Adrenal gland (tissue), 12 donors: ENCODE results near the gene LGR5. TPM values are rescaled to one million over a fixed set of nuclear protein-coding genes. Genes with fewer than 3 reads are reported as not detected.

Experiments
- DNase-seq, 7 donors: peaks; one replicate each; pipeline ENCODE4 v3.0.0-alpha.2; 2019 to 2020
- H3K27ac ChIP-seq, 5 donors: fragments of 200-600 bp; sonication (generic) in 4 of 5; 1 replicate in 3 of 5; 2 replicates in 2 of 5; pipeline versions ENCODE4 v1.5.1 to v1.8.0; 2016 to 2020; ENCODE audit warnings: mild to moderate bottlenecking in 1 of 5
- H3K27me3 ChIP-seq: fragments of 200-600 bp; 2 replicates; pipeline ENCODE4 v1.8.0; 2021
- H3K36me3 ChIP-seq, 2 donors: fragments of 200-600 bp; replicated peaks in 1 of 2; 1 replicate in 1 of 2; 2 replicates in 1 of 2; pipeline versions ENCODE4 v1.5.1 to v1.8.0; 2018 to 2022
- H3K4me1 ChIP-seq, 2 donors: fragments of 200-600 bp; replicated peaks in 1 of 2; 1 replicate in 1 of 2; 2 replicates in 1 of 2; pipeline versions ENCODE4 v1.5.1 to v1.8.0; 2018 to 2021
- H3K4me3 ChIP-seq, 4 donors: fragments of 200-600 bp; sonication (generic) in 3 of 4; one replicate each; pipeline ENCODE4 v1.5.1; 2016 to 2018
- H3K9me3 ChIP-seq, 3 donors: fragments of 200-600 bp; sonication (generic) in 1 of 3; replicated peaks in 1 of 3; 1 replicate in 2 of 3; 2 replicates in 1 of 3; pipeline versions ENCODE4 v1.5.1 to v1.8.0; 2016 to 2021
- CTCF ChIP-seq, 6 experiments: fragments of 450-650 bp in 4 of 6; fragments of 200-600 bp in 2 of 6; sonication (generic) in 1 of 6; IDR thresholded peaks; 1 replicate in 5 of 6; 2 replicates in 1 of 6; pipeline versions ENCODE4 v1.5.1 to v1.8.0; 2016 to 2021; ENCODE audit warnings: antibody characterized with exemption in 6 of 6, mild to moderate bottlenecking in 2 of 6, moderate library complexity in 1 of 6
- POLR2A ChIP-seq, 2 donors: fragments of 450-650 bp; IDR thresholded peaks; one replicate each; pipeline ENCODE4 v1.6.1; 2017; ENCODE audit warnings: antibody characterized with exemption in 2 of 2, mild to moderate bottlenecking in 2 of 2, moderate library complexity in 1 of 2
- WGBS, 4 donors: extraction: QIAGEN DNeasy Blood & Tissue Kit in 2 of 4; methylation state at CpG; one replicate each; pipeline versions ENCODE4 v1.1.5 to v1.1.7; 2013 to 2017; 5-methylcytosine and 5-hydroxymethylcytosine counted together
- intact Hi-C, 2 donors: fragments of 100-400 bp; cut with DNase I; formaldehyde crosslinking; loops; one replicate each; pipeline versions ENCODE4 v1.14.1 to v1.15.0; 2022 to 2023
- polyA plus RNA-seq, 3 donors: library from polyadenylated mRNA; stranded (reverse); fragments of 200-250 nt in 2 of 3; fragments of 350-450 nt in 1 of 3; fragmentation: Illumina TruSeq in 1 of 3; extraction: RNeasy Lipid Tissue Mini Kit (QIAGEN cat#74804) in 1 of 3; gene quantifications; one replicate each; pipeline ENCODE4 v1.2.3, GENCODE V29; 2013 to 2014
- total RNA-seq, 9 donors: library from RNA; depleted of rRNA in 4 of 9; stranded (reverse); fragments of >200 nt in 4 of 9; fragments of 120-200 nt in 1 of 9; fragmentation: NEBNext Ultra II Directional in 1 of 9; extraction: Animal tissue kit (Norgen Biotek cat#: 25700) in 1 of 9; gene quantifications; one replicate each; pipeline versions ENCODE4 v1.1.0 to v1.2.4, GENCODE V29; 2013 to 2023
- donor health status: healthy with polysubstance abuse.
- donor health status: Bipolar disorder and iron deficiency.
- donor health status: DM: yes; HTN: yes; CAD: no.
- donor health status: DM: no; HTN: no; CAD: no.
- donor health status: DM: no; HTN: no; CAD: no.
- donor health status: DM: yes; HTN: yes; CAD: no.

Gene LGR5
- total and polyA plus RNA-seq, 12 donors = 0.39 to 6.1 (median 2.1) TPM

DNA sequence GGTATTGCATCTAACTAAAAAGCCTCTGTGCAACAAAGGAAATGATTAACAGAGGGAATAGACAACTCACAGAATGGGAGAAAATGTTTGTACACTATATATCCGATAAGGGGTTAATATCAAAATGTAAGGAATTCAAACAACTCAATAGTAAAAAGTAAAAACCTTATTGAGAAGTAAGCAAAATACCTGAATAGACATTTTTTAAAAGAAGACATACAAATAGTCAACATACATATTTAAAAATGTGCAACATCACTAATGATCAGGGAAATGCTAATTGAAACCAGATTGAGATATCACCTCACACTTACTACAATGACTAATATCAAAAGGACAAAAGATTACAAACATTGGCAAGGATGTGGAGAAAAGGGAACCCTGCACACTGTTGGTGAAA is 31.9 kb upstream of the LGR5 start:
- H3K4me1 ChIP-seq = no peaks in the 10 kb centered on the region
- no peak overlapping the region for H3K4me3 ChIP-seq
- H3K36me3 ChIP-seq = no peaks in the 10 kb centered on the region
- intact Hi-C loops = no loop called here
- no peak for TF ChIP-seq CTCF (IDR thresholded peaks at IDR 0.05)
- TF ChIP-seq POLR2A (IDR thresholded peaks at IDR 0.05) = no peak
- H3K27me3 ChIP-seq = no peaks in the 10 kb centered on the region
- no peak for DNase-seq
- H3K27ac ChIP-seq = no peak overlapping the region
- 85 to 100% (median 92%) methylated on average over 1 of the region's 1 CpG for WGBS, 4 donors
- H3K9me3 ChIP-seq = no peaks in the 10 kb centered on the region

- Histone ChIP-seq H3K27me3 (no peaks in the 10 kb centered on the region), H3K4me1 (no peaks in the 10 kb centered on the region), H3K27ac (no peak overlapping the region), H3K36me3 (no peaks in the 10 kb centered on the region), H3K4me3 (no peak overlapping the region), H3K9me3 (no peaks in the 10 kb centered on the region)
- intact Hi-C loops = loop anchor here in 1 of 2 donors (10.0 kb wide), 1 partner anchor 334 kb away; no protein-coding TSS in a partner anchor
- no peak for DNase-seq
- TF ChIP-seq CTCF (IDR thresholded peaks at IDR 0.05) (no peak), POLR2A (IDR thresholded peaks at IDR 0.05) (no peak)
Observed at GRCh38 chr12:71410844-71411243, 28.8 kb upstream of the LGR5 start.

DNA sequence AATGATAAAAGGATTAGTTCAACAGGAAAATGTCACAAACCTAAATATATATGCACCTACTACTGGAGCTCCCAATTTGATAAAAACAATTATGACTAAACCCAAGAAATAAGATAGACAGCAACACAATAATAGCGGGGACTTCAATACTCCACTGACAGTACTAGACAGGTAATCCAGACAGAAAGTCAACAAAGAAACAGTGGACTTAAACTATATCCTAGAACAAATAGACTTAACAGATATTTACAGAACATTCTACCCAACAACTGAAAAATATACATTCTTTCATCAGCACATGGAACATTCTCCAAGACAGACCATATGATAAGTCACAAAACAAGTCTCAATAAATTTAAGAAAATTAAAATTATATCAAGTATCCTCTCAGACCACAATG is 28.0 kb upstream of the LGR5 start:
- Histone ChIP-seq H3K27ac (no peak overlapping the region), H3K36me3 (no peaks in the 10 kb centered on the region), H3K4me1 (no peaks in the 10 kb centered on the region), H3K9me3 (no peaks in the 10 kb centered on the region), H3K4me3 (no peak overlapping the region), H3K27me3 (no peaks in the 10 kb centered on the region)
- no peak for DNase-seq
- intact Hi-C loops = loop anchor here in 1 of 2 donors (10.0 kb wide), 1 partner anchor 333 kb away; no protein-coding TSS in a partner anchor
- WGBS, 4 donors = 92 to 100% (median 97%) methylated on average over 1 of the region's 1 CpG
- TF ChIP-seq POLR2A (IDR thresholded peaks at IDR 0.05) = no peak
- no peak for TF ChIP-seq CTCF (IDR thresholded peaks at IDR 0.05)

DNA sequence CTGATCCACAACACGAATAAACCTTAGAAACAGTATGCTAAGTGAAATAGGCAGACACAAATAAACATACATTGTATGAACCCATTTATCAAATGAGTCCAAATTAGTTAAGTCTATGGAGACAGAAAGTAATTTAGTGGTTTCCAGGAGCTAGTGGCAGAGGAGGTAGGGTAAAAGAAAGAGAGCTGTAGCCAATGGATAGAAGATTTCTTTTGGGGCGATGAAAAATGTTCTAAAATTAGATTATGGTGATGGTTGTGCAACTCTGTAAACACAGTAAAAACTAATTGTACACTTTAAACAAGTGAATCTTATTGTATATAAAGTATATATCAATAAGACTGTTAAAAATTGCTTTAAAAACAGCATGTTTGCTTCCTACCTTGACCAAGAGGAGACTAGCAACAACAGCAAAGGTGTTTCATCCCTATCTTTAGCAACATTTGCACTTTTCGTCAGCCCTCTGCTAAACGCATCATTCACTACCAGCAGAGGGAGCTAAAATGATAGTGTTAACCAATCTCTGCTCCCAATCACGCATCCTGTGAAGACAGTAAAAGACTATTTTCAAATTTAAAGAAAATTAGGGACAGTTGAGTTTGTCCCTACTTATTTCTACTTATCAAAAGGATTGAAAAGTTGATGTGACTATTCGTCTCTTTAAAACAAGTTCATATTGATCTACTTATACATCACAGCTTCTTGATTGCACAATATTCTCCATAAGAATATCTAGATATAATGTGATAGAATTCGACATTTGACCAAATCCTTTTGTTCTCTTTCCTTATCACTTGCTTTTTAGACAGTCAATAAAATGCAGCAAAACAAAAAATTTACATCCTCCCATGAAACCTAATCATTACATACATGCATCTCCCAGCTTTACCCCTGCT is 24.0 kb upstream of the LGR5 start:
- Histone ChIP-seq H3K27ac (no peak overlapping the region), H3K27me3 (no peaks in the 10 kb centered on the region), H3K36me3 (no peaks in the 10 kb centered on the region), H3K4me3 (no peak overlapping the region), H3K4me1 (no peaks in the 10 kb centered on the region), H3K9me3 (no peaks in the 10 kb centered on the region)
- intact Hi-C loops = loop anchor here (5.0 to 10.0 kb wide), 2 partner anchors 329 to 332 kb away; no protein-coding TSS in a partner anchor
- peak; percentile 57 to 80 (median 70) for TF ChIP-seq CTCF (IDR thresholded peaks at IDR 0.05)
- TF ChIP-seq POLR2A (IDR thresholded peaks at IDR 0.05) = no peak
- 17 to 25% (median 20%) methylated on average over 7 of the region's 7 CpGs for WGBS, 4 donors
- peak in 6 of 7 donors; percentile 24 to 61 (median 32) for DNase-seq
